Right atrium auricular region (tissue), 2 donors: ENCODE results near the gene NEDD4L. TPM values are rescaled to one million over a fixed set of nuclear protein-coding genes. Genes with fewer than 3 reads are reported as not detected.

ENCODE experiments used
- DNase-seq: peaks from one replicate; pipeline ENCODE4 v3.0.0-alpha.2; 2019; ENCODE audit warnings: low spot score
- H3K27ac ChIP-seq, 2 donors: fragments of 200-600 bp; sonication (generic); 1 replicate in 1 of 2; 2 replicates in 1 of 2; pipeline ENCODE4 v1.5.1; 2016 to 2019
- H3K27me3 ChIP-seq, 2 donors: fragments of 200-600 bp; sonication (generic); one replicate each; pipeline versions ENCODE4 v1.5.1 to v1.6.0; 2017 to 2019
- H3K36me3 ChIP-seq: fragments of 200-600 bp; sonication (generic); one replicate; pipeline ENCODE4 v1.5.1; 2016
- H3K4me1 ChIP-seq, 2 donors: fragments of 200-600 bp; sonication (generic); one replicate each; pipeline versions ENCODE4 v1.5.1 to v1.6.0; 2017 to 2019
- H3K4me3 ChIP-seq, 2 donors: fragments of 200-600 bp; sonication (generic); 1 replicate in 1 of 2; 2 replicates in 1 of 2; pipeline ENCODE4 v1.5.1; 2017 to 2019; ENCODE audit warnings: mild to moderate bottlenecking in 1 of 2, moderate library complexity in 1 of 2
- H3K9me3 ChIP-seq, 2 donors: fragments of 200-600 bp; sonication (generic); one replicate each; pipeline ENCODE4 v1.5.1; 2019
- CTCF ChIP-seq, 2 donors: fragments of 200-600 bp; sonication (generic); IDR thresholded peaks; one replicate each; pipeline ENCODE4 v1.5.1; 2019; ENCODE audit warnings: antibody characterized with exemption in 2 of 2
- total RNA-seq, 2 donors: library from RNA; depleted of rRNA; stranded (reverse); fragments of >200 nt; gene quantifications; one replicate each; pipeline ENCODE4 v1.1.0, GENCODE V29; 2016

The NEDD4L gene
- total RNA-seq, 2 donors from 2014 or later: 45.0 to 68.0 TPM

- H3K9me3 ChIP-seq: peaks cover 0 to 11% of the 10 kb centered on the region in 2 donors
- no peak for TF ChIP-seq CTCF (IDR thresholded peaks at IDR 0.05)
- peaks cover 0 to 17% of the 10 kb centered on the region in 2 donors for H3K4me1 ChIP-seq
- H3K4me3 ChIP-seq: no peak overlapping the region
- H3K27ac ChIP-seq: no peak overlapping the region
- DNase-seq: no peak
- H3K27me3 ChIP-seq: no peaks in the 10 kb centered on the region
- H3K36me3 ChIP-seq: no peaks in the 10 kb centered on the region
Observed at GRCh38 chr18:58302811-58303210, 258.8 kb downstream of the NEDD4L start.

- H3K4me3 ChIP-seq: no peak overlapping the region
- H3K27ac ChIP-seq: no peak overlapping the region
- DNase-seq: no peak
- peaks cover 0 to 11% of the 10 kb centered on the region in 2 donors for H3K9me3 ChIP-seq
- H3K4me1 ChIP-seq: peaks cover 0 to 21% of the 10 kb centered on the region in 2 donors
- H3K27me3 ChIP-seq: no peaks in the 10 kb centered on the region
- no peak for TF ChIP-seq CTCF (IDR thresholded peaks at IDR 0.05)
- no peaks in the 10 kb centered on the region for H3K36me3 ChIP-seq
Observed at GRCh38 chr18:58303363-58303762, 259.3 kb downstream of the NEDD4L start.

GRCh38 chr18:58305792-58306191, 261.8 kb downstream of the NEDD4L start:
- no peak for TF ChIP-seq CTCF (IDR thresholded peaks at IDR 0.05)
- H3K27me3 ChIP-seq: no peaks in the 10 kb centered on the region
- H3K4me1 ChIP-seq: peaks cover 0 to 38% of the 10 kb centered on the region in 2 donors
- H3K9me3 ChIP-seq: peaks cover 0 to 11% of the 10 kb centered on the region in 2 donors
- no peaks in the 10 kb centered on the region for H3K36me3 ChIP-seq
- no peak overlapping the region for H3K27ac ChIP-seq
- DNase-seq: no peak
- no peak overlapping the region for H3K4me3 ChIP-seq

GRCh38 chr18:58307441-58307840, 263.4 kb downstream of the NEDD4L start:
- H3K4me1 ChIP-seq: peaks cover 0 to 35% of the 10 kb centered on the region in 2 donors
- no peaks in the 10 kb centered on the region for H3K36me3 ChIP-seq
- H3K4me3 ChIP-seq: no peak overlapping the region
- H3K9me3 ChIP-seq: peaks cover 0 to 11% of the 10 kb centered on the region in 2 donors
- H3K27ac ChIP-seq: peak overlapping the region in 1 of 2 donors; percentile 4
- TF ChIP-seq CTCF (IDR thresholded peaks at IDR 0.05): no peak
- H3K27me3 ChIP-seq: no peaks in the 10 kb centered on the region
- no peak for DNase-seq

- Histone ChIP-seq H3K27me3 (no peaks in the 10 kb centered on the region), H3K36me3 (no peaks in the 10 kb centered on the region), H3K27ac (no peak overlapping the region), H3K9me3 (peaks cover 0 to 11% of the 10 kb centered on the region in 2 donors), H3K4me3 (no peak overlapping the region), H3K4me1 (peaks cover 0 to 36% of the 10 kb centered on the region in 2 donors)
- DNase-seq: no peak
- TF ChIP-seq CTCF (IDR thresholded peaks at IDR 0.05): no peak
Observed at GRCh38 chr18:58308463-58308862, 264.4 kb downstream of the NEDD4L start.

- Histone ChIP-seq H3K36me3 (no peaks in the 10 kb centered on the region), H3K4me3 (no peak overlapping the region), H3K27ac (peak overlapping the region; percentile 72 to 86), H3K4me1 (peaks cover 0 to 42% of the 10 kb centered on the region in 2 donors), H3K9me3 (peaks cover 0 to 11% of the 10 kb centered on the region in 2 donors), H3K27me3 (no peaks in the 10 kb centered on the region)
- no peak for DNase-seq
- no peak for TF ChIP-seq CTCF (IDR thresholded peaks at IDR 0.05)
Observed at GRCh38 chr18:58309099-58309498, 265.1 kb downstream of the NEDD4L start.
